GM19025 (cell line): ENCODE results near the gene MRPS9.

Experiments
- ATAC-seq: cut with Tn5 transposase; IDR thresholded peaks from one replicate; pipeline ENCODE4 v1.9.1; 2021; ENCODE audit warnings: mild to moderate bottlenecking, low read depth, moderate library complexity; ENCODE audit not compliant: unreplicated experiment

The MRPS9 gene

DNA sequence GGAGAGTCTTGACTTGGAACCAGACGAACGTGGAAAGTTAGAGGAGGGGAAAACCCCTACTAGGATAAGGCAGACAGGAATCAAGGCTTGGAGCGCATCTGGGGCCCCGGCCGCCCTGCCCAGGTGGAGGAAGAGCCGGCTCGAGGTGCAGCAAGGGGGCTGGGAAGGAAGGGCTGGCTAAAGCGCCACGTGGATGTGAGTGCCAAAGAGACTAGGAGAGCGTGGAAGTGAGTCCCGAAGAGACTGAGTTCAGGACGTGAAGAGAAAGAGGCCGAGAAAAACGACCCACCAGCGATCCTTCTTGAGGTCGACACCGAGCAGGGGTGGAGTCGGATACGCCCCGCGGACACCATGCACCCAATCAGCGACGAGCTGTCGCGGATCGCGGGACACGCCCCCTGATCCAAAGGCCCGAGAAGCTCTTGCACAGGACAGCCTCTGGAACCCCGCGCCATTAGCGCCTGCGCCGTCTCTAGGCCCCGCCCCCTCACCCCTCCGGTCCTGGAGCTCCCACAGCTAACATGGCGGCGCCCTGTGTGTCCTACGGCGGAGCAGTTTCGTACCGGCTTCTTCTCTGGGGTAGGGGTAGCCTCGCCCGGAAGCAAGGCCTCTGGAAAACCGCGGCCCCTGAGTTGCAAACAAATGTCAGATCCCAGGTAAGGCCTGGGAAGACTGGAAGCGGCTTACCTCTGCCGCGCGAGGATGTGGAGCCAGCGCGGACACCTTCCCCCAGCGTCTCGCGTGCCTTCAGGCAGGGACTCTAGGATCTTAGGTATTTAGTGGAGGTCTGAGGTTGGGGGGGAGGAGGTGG lies at the start of gene MRPS9:
TSS of gene MRPS9 (plus strand) at position 498 of the 811 bp plus-strand sequence. CDS start at position 522, 24 bp downstream.
- ATAC-seq, result peak; percentile 100

DNA sequence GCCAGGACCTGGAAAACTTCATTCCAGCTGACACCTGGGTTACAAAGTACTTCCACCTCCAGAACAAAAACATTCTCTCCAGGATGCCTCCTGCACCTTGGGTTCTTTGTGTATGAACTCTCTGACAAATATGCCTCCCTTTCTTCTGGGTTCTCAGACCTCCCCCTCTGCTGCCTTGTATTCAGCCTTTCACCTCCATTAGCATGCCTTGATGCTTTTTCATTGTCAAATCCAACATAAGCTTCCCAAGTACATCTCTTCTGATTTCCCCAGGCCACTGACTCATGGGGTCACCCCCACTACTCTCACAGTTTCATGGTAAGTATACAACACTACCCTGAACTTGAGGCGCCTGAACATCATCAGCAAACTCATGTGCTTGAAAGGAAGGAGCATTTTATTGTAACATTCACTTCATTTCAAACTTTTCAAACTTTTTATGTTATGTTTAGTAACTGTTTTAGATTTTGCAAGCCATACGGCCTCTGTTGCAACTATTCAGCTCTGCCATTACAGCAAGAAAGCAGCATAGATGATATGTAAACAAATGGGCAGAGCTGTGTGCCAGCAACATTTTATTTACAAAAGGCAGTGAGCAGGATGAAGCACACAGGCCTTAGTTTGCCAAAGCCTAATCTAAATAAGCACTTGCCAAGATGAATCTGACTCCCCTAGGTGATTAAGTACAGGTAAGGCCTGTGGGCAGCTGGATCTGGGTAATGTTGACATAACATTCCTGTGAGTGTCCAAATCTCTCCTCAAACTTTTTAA lies 32.5 kb upstream of the MRPS9 start:
- no peak for ATAC-seq

DNA sequence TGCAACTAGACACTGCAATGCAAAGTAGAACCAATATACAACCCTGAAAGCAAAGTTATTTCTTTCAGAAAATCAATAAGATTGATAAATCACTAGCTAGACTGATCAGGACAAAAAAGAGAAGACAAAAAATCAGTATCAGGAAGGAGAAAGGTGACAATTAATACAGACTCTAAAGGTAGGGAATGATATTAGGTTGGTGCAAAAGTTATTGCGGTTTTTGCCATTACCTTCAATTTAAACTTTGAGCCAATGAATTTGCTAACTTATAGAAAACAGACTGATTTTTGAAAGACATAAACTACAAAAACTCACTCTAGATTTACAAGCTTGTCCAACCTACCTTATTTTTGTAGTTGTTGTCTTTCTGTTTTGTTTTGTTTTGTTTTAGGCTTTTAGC lies 30.5 kb upstream of the MRPS9 start:
- no peak for ATAC-seq

DNA sequence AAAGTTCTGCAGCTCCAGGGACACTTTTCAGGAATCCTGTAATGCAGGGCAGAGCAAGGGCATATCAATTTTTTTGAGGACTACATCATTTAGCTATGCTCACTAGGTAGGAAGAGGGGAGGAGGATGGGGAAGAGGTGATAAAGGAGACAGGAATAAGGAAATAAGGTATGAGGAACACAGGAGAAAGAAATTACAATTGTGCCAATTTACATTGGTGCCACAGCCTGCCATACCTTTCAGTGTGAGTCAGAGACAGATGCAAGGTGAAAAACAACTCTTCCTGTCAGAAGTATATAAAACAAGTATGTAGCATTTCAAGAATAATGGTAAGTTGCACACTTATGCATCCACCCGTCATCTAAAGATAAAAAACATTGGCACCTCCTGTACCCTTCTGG lies 5.4 kb upstream of the MRPS9 start:
- ATAC-seq, result no peak

DNA sequence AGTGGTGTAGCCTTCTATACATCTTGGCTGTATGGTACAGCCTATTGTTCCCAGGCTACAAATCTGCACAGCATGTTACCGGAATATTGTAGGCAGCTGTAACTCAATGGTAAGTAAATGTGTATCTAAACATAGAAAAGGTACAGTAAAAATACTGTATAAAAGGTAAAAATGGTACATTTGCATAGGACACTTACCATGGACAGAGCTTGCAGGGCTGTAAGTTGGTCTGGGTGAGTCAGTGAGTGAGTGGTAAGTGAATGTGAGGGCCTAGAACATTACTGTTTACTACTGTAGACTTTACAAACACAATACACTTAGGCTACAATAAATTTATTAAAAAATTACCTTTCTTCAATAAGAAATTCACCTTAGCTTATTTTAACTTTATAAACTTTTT lies 3.7 kb upstream of the MRPS9 start:
- ATAC-seq, result no peak

DNA sequence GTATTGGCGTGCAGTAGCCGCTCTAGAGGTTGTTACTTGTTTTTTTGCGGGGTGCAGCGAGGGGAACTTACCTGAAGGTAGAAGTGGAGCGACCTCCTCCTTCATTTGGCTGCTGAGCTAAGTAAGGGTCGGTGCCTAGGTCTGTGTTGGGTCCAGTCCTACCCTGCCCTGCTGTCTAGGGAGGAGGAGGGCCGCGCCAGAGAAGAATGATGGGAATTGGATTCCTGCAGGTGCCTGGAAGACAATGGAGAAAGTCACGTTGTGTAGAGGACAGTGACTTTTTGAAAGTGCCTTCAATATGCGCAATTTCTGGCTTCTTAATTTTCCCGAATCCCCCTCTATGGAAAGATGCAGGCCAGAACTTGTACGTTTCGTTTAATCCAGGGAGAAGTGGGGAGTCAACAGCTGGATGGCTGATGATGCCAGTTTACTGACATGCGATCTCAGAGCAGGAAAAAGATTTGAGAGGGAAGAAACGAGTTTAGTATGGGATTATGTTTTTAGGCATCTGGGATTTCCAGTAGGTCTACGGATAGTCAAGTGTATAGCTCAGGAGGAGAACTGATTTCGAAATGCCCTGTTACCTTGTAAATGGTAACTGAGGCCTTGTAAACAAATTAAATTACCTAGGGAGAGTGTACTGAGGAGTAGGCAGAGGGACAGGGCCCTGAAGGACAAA lies 653 bp downstream of the MRPS9 start:
- ATAC-seq, result no peak

DNA sequence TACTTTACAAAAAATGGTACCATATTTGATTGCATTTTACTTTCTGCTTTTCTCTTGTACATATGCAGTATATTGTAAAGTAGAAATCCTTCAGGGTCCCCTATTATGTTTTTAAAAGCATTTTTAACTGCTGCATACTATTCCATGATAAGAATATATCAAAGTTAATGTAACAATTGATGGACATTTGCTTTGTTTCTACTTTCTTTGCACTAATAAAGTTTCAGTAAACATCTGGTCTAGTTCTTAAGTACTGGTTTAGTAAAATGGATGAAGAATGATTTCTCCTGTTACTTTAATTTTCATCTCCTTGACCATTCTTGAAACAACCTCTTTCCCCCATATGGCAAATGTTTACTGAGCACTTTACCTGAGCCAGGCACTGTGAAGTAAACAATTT lies 1.7 kb downstream of the MRPS9 start:
- ATAC-seq, result no peak

DNA sequence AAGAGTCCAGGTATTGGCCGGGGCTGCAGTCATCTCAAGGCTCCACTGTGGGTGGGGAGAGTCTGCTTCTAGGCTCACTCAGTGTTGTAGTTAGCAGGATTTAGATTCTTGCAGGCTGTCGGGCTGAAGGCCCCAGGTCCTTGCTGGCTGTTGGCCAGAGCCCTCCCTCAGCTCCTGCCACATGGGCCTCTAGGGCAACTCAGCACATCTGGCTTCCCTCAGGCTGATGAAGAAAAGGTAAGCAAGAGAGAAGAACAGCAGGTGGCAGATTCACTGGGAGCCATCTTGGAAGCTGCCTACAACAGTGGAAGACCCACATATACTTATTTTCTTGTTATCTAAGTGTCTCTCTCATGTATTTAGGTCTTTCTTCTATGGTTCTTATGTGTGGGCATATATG lies 4.3 kb downstream of the MRPS9 start:
- ATAC-seq, result no peak

DNA sequence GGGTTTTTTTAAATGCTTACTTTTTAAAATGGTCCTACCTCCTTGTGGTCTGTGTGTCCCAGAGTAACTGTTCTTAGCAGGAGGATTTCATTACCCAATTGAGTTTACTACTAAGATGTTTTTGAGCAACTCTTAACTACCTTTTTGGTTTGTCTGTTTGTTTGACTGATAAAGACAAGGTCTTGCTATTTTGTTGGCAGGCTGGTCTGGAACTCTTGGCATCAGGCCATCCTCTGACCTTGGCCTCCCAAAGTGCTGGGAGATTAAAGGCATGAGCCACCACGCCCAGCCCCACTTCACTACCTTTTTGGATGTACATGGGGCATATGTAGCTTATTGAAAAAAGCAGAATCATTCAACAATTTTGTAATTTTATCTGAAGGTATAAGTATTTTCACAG lies 14.9 kb downstream of the MRPS9 start:
- ATAC-seq, result no peak

DNA sequence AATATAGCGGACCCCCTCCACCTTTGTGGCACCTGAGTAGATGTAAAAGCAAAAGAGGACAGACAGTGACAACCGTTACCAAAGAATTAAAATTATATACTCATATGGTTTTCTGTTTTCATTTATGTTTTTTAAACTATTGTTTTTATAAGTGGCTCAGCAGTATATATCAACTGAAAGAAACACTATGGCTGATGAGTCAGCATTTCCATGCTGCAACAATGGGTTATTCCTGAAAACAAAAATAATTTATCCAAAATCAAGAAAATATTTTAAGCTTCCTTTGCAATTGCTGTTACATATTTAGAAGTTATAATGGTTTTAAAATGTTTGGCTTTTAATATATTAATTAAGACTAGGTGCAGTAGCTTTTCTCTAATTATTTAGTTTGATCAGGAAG lies 17.7 kb downstream of the MRPS9 start:
- ATAC-seq, result no peak

DNA sequence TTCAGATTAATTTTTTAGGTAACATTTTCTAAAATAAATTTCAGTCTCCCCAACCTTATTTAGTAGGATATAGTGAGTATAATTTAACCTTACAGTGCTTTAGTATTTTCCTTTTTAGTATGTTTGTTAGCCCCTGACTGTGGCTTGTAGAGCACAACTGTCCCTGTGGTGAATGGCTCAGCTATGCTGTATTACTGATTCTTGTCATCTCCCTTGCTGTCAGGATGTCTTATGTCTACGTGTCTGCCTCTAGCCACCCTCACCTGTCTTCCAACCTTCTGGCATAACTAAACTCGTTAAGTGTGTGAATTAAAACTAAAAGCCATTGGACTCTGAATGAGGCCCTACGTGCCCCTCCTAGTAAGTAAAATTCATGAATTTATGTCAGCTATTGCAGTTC lies 18.4 kb downstream of the MRPS9 start:
- ATAC-seq, result no peak

DNA sequence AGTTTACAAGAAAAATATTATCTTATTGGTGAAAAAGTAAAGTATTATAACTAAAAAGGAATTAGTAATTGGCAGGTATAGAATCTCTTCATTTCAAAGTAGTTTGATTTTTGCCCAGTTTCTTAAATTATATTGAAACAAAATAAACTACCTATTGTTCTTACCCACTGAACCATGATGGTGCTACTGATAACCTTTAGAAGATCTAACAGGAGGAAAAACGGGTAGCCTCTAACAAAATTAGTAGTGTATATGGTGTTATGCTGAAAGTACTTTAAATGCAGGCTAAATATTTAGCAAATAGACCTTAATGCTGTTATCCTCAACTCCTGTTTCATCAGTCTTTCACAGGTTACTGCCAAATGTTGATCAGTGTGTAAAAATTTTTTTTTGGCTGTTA lies 19.1 kb downstream of the MRPS9 start:
- no peak for ATAC-seq

DNA sequence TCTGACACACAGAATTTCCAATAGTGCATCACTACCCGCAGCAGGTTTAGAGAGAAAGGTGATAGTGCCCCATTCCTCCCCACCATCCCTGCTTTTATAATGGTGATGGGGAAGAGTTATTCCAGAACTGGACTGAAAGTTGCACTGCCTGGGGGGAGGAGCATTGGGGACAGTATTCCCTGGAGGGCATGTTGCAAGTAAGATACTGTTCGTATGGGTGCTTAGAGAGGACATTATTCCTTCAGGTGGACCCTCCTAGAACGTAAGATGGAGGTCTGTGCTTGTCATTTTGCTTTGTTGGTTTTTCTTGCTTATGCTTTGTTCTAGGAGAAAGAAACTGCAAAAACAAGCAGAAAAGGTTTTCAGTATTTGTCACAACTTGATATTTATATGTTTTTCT lies 23.7 kb downstream of the MRPS9 start:
- no peak for ATAC-seq

DNA sequence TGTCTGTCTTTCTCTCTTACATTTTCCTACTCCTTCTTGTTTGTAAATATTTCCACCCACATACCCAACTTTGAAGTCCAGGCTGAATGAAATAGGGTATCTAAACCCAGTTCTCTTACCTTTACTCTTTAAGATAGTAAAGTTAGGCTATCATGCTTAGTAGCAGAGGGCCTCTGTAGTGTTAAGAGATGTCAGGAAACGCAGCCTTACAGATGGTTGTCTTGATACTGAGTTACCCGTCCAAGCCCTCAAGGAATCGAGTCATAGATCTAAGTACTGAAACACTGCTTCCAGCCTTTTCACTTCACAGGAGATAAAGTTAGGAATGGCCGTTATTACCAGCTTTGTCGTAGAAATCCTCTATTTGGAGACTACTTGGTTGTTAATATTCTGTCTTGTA lies 24.3 kb downstream of the MRPS9 start:
- no peak for ATAC-seq

DNA sequence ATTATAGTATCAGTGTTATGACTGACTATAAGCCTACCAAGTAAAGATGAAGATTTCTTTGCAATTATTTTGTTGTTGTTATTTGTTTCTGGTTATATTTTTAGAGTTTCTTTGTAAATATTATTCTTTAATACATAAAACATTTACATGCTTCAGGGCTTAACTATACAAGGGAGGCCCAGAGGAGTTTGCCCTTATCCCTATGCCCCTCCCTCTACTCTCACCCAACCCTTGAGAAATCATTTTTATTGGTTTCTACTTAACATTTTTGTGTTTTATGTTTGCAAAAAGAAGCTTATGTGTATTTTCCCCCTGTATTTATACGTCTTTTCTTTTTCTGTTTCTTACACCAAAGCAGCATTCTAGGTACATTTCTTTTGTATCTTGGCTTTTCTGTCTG lies 30.5 kb downstream of the MRPS9 start:
- no peak for ATAC-seq

DNA sequence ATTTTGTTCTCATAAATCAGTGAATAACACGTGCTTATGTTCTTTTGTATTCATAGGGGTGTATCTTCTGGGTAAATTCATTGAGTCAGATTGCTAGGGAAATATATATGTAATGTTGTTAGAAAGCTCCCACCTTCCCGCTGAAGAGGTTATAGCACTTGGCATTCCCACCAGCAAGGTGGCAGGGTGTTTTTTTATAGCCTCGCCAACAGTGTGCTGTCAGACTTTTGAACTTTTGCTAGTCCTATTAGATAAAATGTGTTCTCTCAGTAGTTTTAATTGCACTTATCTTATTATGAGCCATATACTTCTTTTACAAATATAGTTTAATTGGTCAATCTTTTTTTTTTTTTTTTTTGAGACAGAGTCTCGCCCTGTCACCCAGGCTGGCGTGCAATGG lies 31.0 kb downstream of the MRPS9 start:
- ATAC-seq, result no peak

DNA sequence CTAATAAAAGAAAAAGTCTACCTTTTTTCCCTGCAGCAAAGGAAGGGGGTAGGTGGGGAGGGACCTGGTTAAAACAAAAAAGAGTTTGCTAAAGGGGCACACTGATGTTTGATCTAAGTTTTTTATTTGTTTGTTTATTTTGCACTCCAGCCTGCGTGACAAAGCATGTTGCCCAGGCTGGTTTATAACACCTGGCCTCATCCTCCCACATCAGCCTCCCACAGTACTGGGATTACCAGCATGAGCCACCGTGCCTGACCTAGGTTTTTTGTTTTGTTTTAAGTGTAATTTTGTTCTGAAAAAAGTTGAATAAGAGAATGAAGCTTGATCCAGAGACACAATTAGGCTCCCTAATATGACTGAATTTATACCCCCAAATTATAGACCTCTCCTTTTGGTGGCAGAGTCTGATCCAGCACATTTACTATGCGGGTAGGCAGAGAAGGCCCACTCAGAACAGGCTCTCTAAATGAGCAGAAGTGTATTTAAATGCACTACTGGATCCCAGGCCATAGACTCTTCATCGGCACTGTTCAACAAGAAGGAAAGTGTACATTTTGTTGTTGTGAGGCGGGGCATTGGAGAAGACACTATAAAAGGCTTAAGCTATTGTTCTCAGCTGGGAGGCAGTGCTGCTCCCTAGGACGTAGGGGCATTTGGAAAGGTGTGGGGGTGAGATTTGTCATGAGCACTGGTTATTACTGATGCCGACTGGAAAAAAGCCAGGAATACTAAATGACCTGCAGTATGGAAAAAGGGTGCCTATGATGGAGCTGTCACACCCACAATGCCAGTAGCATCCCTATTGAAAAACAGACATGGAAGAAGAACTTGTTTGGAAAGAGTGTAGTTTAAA lies 32.4 kb downstream of the MRPS9 start:
- no peak for ATAC-seq

DNA sequence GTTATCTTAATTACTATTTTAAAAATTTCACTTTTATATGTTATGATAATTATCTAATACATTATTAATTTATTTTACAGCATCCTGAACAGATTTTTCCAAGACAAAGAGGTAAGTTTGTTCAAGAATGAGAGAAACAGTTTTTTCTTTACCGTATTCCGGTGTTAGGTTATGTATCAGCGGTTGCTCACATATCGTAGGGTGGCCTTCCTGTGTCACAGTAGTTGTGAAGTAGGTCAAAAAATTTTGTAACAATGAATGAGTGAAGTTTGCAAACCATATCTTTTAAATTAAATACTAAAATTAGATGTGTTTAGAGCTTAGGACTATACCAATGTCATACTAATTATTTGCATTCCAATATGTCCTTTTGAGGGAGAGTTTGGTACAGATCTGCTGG lies 33.5 kb downstream of the MRPS9 start:
- no peak for ATAC-seq

DNA sequence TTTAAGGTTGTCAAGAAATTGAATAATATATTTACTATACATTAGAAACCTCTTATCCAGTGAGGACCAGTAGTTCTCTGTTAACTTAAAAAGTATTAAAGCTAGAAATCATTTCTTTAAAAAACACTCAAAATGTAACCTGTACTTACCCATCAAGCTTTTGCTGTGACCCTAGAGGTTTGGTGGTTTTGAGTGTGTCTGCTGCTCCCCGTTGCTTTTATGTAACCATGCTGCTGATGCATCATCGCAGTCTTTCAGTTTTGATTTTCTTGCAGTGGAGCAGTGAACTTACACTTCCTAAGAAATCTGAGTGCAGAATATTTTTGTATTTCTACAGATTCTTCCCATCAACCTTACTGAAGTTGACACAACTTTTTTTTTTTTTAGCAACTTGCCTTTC lies 34.2 kb downstream of the MRPS9 start:
- peak; percentile 95 for ATAC-seq

DNA sequence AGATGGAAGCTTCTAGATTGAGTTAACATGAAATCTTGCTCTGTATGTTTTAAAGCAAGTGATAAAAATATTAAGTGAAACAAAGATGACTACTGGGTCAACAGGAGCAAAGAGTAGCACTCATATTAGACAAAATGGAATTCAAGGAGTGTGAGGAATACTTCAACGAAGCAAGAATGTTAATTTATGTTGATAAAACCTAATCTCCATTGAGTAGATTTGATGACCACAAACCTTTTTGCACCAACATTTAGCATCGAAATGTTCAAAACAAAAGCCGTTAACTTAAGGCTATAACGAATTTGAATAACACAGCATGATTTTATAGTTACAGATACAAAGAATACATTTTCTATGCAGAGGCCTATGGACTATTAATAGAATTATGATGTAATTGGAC lies 35.7 kb downstream of the MRPS9 start:
- ATAC-seq, result no peak

DNA sequence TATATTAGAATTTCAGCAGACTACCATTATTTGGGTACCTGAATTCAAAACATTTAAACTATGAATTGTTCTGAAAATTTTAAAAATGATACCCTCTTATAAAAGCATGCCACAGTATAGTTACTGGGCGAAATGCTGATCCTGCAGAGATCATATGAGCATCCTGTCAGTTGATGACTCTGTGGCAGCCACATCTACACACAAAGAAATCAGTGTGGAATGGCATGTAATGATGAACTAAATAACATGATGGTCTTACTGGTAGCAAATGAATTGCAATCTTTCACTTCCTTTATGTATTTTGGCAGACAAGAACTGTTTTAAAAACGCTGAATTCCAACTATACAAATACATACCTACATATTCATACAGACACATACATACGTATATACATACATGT lies 38.3 kb downstream of the MRPS9 start:
- ATAC-seq, result no peak
